Muscle layer of duodenum (tissue), 2 donors: Measurements from ENCODE around the gene SUPT16H.

ENCODE experiments used
- H3K27ac ChIP-seq: one replicate; pipeline ENCODE4 v1.7.0; 2013; ENCODE audit warnings: mild to moderate bottlenecking, low read length
- H3K27me3 ChIP-seq: one replicate; pipeline ENCODE4 v1.7.0; 2013; ENCODE audit warnings: low read depth, mild to moderate bottlenecking, control low read depth, low read length
- H3K36me3 ChIP-seq, 2 donors: one replicate each; pipeline ENCODE4 v1.7.0; 2013; ENCODE audit warnings: low read length in 2 of 2, control low read depth in 1 of 2, mild to moderate bottlenecking in 1 of 2; ENCODE audit not compliant: insufficient read depth in 2 of 2, control insufficient read depth in 1 of 2
- H3K4me1 ChIP-seq, 2 donors: one replicate each; pipeline ENCODE4 v1.7.0; 2013; ENCODE audit warnings: low read length in 2 of 2, mild to moderate bottlenecking in 2 of 2, control low read depth in 1 of 2, moderate library complexity in 1 of 2; ENCODE audit not compliant: insufficient read depth in 2 of 2, control insufficient read depth in 1 of 2
- H3K4me3 ChIP-seq, 2 donors: one replicate each; pipeline ENCODE4 v1.7.0; 2013; ENCODE audit warnings: low read length in 2 of 2, low read depth in 1 of 2, mild to moderate bottlenecking in 1 of 2
- H3K9me3 ChIP-seq, 2 donors: one replicate each; pipeline ENCODE4 v1.7.0; 2013; ENCODE audit warnings: low read length in 2 of 2, control low read depth in 1 of 2, mild to moderate bottlenecking in 1 of 2; ENCODE audit not compliant: control insufficient read depth in 1 of 2
- donor health status: healthy.

The SUPT16H gene

DNA sequence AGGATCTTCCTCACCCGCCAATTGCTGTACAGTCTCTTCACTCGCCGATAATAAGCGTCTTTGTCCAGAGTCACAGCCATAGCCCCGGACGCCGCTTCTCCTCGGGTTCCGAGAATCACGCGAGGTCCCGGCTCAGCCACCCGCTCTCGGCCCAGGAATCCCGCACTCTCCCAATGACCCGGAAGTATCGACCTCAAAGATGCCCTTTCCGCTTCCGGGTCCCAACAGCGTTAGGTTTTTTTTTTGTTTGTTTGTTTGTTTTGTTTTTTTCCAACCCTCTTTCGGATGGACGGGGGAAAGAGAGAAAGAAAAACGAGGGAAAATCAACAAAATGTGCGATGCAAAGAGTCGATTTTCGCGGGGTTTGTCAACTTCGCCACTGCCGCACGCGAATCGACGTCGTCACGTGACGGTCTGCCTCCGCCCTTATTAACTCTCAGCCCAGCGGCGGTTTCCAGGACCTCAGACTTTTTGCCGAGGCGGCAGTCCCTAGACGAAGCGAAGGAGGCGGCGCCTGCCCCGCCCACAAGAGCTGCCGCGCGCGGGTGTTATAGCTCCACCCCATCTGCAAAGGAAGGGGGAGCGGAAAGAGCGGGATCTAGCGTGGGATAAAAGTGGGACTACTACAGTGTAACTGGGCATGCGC lies at the start of gene SUPT16H:
Gene SUPT16H, minus strand, starts transcription at position 172 of the 646 bp plus-strand sequence. Its CDS starts 92 bp downstream, at position 80.
- H3K36me3 ChIP-seq: peaks cover 14 to 30% of the 10 kb centered on the region in 2 donors
- peaks cover 9 to 11% of the 10 kb centered on the region in 2 donors for H3K4me1 ChIP-seq
- H3K27me3 ChIP-seq: no peaks in the 10 kb centered on the region
- no peaks in the 10 kb centered on the region for H3K9me3 ChIP-seq
- peak within 1 kb of the TSS; percentile 91 for H3K4me3 ChIP-seq
- H3K27ac ChIP-seq: peak within 1 kb of the TSS; percentile 97

DNA sequence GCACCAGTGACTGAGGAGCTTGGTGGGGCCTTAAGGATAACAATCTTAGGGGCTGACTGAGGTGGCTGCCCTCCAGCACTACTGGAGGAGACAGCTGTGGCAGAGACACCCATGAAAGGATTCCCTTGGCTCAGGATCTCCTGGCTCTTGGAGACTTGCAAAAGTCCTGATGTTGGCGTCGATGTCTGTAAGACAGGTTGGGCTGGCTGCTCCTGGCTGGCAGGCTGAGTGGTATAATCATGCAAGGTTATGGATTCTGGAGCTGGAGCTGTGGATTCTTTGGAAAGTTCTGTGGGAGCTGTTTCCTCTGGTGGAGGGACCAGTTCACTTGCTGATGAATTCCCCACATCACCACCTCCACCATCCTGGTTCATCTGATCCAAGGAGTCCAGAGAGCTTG lies 47.3 kb upstream of the SUPT16H start:
- Histone ChIP-seq H3K4me1 (peaks cover 4 to 13% of the 10 kb centered on the region in 2 donors), H3K27ac (no peak overlapping the region), H3K4me3 (no peak overlapping the region), H3K9me3 (no peaks in the 10 kb centered on the region), H3K36me3 (peaks cover 50 to 55% of the 10 kb centered on the region in 2 donors), H3K27me3 (no peaks in the 10 kb centered on the region)

DNA sequence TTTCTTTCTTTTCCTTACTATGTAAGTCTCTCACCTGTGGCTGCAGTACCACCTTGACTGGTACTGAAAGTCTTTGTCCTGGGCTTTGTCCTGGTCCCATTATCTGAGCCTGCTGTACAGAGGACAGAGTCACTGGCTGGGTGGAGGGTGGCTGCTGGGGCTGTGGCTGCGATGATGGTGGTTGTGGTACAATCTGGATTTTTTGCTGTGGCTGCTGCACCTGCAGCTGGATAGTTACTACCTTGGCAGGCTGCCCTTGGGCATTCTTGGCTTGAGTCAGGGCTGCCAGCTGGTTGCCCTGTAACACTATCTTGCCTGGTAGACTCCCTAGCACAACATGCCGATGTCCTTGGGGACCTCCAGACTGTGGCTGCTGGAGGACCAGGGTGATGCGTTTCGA lies 45.1 kb upstream of the SUPT16H start:
- Histone ChIP-seq H3K4me3 (no peak overlapping the region), H3K27ac (no peak overlapping the region), H3K9me3 (no peaks in the 10 kb centered on the region), H3K27me3 (no peaks in the 10 kb centered on the region), H3K36me3 (peaks cover 65 to 75% of the 10 kb centered on the region in 2 donors), H3K4me1 (no peaks in the 10 kb centered on the region)

- Histone ChIP-seq H3K4me3 (no peak overlapping the region), H3K27me3 (no peaks in the 10 kb centered on the region), H3K4me1 (no peaks in the 10 kb centered on the region), H3K36me3 (peaks cover 76 to 97% of the 10 kb centered on the region in 2 donors), H3K27ac (no peak overlapping the region), H3K9me3 (no peaks in the 10 kb centered on the region)
Measured at GRCh38 chr14:21426692-21427091, 42.9 kb upstream of the SUPT16H start.

- Histone ChIP-seq H3K27me3 (no peaks in the 10 kb centered on the region), H3K36me3 (peaks cover 41 to 77% of the 10 kb centered on the region in 2 donors)
Measured at GRCh38 chr14:21419528-21419927, 35.7 kb upstream of the SUPT16H start.

GRCh38 chr14:21415329-21415728 lies 31.5 kb upstream of the SUPT16H start:
- no peak overlapping the region for H3K4me3 ChIP-seq
- H3K27me3 ChIP-seq: no peaks in the 10 kb centered on the region
- no peaks in the 10 kb centered on the region for H3K9me3 ChIP-seq
- no peak overlapping the region for H3K27ac ChIP-seq
- H3K4me1 ChIP-seq: no peaks in the 10 kb centered on the region
- peaks cover 49 to 78% of the 10 kb centered on the region in 2 donors for H3K36me3 ChIP-seq

More at GRCh38 chr14:21419528-21419927, 35.7 kb upstream of the SUPT16H start:
- no peaks in the 10 kb centered on the region for H3K4me1 ChIP-seq
- no peaks in the 10 kb centered on the region for H3K9me3 ChIP-seq
- no peak overlapping the region for H3K4me3 ChIP-seq
- H3K27ac ChIP-seq: no peak overlapping the region

DNA sequence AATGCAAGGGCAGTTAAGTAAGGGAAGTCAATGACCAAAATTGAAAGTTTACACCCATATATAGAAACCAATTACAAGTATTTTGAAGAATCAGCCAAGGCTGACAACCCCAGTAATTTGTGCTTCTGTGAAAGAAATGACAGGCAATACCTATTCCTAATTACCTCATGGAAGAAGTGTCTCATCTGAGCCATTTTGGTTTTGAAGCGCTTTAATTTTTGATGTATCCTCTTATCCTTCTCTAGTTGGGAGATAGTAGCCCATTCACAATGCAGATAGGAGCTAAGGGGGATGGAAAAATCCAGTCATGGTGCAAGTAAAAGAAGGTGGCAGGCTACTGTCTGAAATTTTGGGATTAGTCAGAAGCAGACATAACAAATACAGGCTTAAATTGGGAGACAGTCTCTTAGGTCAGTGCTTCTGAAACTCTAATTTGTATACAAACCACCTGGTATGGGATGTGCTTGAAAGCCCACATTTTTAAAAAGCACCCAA lies 30.4 kb upstream of the SUPT16H start:
- H3K4me1 ChIP-seq: no peaks in the 10 kb centered on the region
- no peaks in the 10 kb centered on the region for H3K27me3 ChIP-seq
- H3K36me3 ChIP-seq: peaks cover 47 to 77% of the 10 kb centered on the region in 2 donors
- H3K9me3 ChIP-seq: no peaks in the 10 kb centered on the region
- H3K27ac ChIP-seq: no peak overlapping the region
- H3K4me3 ChIP-seq: no peak overlapping the region

DNA sequence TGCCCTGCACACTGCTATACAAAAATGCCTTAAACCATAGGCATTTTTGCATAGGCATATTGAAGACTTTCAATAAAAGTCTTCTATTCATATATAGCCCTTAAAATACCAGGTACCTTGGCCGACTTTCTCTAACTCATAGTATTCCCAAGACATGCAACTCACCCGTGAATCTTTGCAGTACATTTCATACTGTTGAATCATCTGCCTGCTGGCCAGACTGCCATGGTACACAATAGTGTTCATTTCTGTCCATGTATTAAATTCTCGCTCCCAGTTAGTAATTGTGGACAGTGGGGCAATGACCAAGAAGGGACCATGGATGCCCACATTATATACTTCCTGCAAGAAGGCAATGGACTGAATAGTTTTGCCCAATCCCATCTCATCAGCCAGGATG lies 24.3 kb upstream of the SUPT16H start:
- H3K9me3 ChIP-seq: no peaks in the 10 kb centered on the region
- no peaks in the 10 kb centered on the region for H3K27me3 ChIP-seq
- peaks cover 77 to 94% of the 10 kb centered on the region in 2 donors for H3K36me3 ChIP-seq
- no peaks in the 10 kb centered on the region for H3K4me1 ChIP-seq
- H3K4me3 ChIP-seq: no peak overlapping the region
- no peak overlapping the region for H3K27ac ChIP-seq

- no peaks in the 10 kb centered on the region for H3K27me3 ChIP-seq
- no peaks in the 10 kb centered on the region for H3K4me1 ChIP-seq
- no peak overlapping the region for H3K27ac ChIP-seq
- no peak overlapping the region for H3K4me3 ChIP-seq
- no peaks in the 10 kb centered on the region for H3K9me3 ChIP-seq
- H3K36me3 ChIP-seq: peaks cover 84 to 95% of the 10 kb centered on the region in 2 donors
Measured at GRCh38 chr14:21406213-21406612, 22.4 kb upstream of the SUPT16H start.

- H3K4me3 ChIP-seq: no peak overlapping the region
- no peak overlapping the region for H3K27ac ChIP-seq
- no peaks in the 10 kb centered on the region for H3K9me3 ChIP-seq
- H3K27me3 ChIP-seq: no peaks in the 10 kb centered on the region
- peaks cover 84 to 95% of the 10 kb centered on the region in 2 donors for H3K36me3 ChIP-seq
- no peaks in the 10 kb centered on the region for H3K4me1 ChIP-seq
Measured at GRCh38 chr14:21405097-21405496, 21.3 kb upstream of the SUPT16H start.

DNA sequence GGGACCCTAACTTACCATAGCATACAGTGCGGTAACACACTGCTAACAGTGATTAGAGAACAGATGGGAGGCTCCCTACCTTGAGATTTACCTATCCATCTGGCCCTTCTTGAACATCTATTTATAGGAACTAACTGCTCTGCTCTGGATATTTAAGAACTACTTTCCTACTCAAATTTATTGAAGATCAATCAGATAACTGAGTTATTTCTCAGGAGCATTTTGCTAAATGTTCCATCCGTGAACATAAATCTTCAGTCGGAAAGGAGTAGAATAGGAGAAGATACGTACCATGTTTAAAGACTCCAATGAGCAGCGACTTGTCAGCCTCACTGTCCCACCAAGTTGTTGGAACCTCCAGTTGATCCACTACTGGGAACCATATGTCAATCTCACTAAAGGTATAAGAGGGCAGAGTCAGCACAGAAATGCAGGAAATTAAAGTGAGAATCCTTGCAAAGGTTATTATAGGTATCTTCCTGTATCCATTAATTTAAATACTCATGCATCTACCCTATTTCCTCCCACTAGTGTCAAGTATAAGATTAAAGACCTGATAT lies 15.6 kb upstream of the SUPT16H start:
- no peaks in the 10 kb centered on the region for H3K27me3 ChIP-seq
- peaks cover 80 to 87% of the 10 kb centered on the region in 2 donors for H3K36me3 ChIP-seq
- no peak overlapping the region for H3K4me3 ChIP-seq
- no peak overlapping the region for H3K27ac ChIP-seq
- H3K9me3 ChIP-seq: no peaks in the 10 kb centered on the region
- H3K4me1 ChIP-seq: no peaks in the 10 kb centered on the region
